GM12864 (cell line): ENCODE results near the gene COL18A1.
"Not testable (repeated sequence)": the region's sequence is repeated elsewhere in the genome, so short reads cannot be mapped to it uniquely, and the experiment has no call there.

Experiments
- DNase-seq: peaks from one replicate; pipeline ENCODE4 v3.0.0-alpha.2; 2011; ENCODE audit warnings: low read depth
- H3K4me3 ChIP-seq: 2 replicates; pipeline ENCODE4 v1.5.1; 2011; ENCODE audit warnings: mild to moderate bottlenecking, low read depth, low read length, control low read depth
- TF ChIP-seq, protein P1 (sequence below): IDR thresholded peaks from 2 replicates; pipeline ENCODE4 v1.5.1; 2011; ENCODE audit warnings: low read depth, mild to moderate bottlenecking, moderate library complexity, low read length, control low read depth, inconsistent platforms; ENCODE audit errors: missing control alignments

Gene COL18A1

DNA sequence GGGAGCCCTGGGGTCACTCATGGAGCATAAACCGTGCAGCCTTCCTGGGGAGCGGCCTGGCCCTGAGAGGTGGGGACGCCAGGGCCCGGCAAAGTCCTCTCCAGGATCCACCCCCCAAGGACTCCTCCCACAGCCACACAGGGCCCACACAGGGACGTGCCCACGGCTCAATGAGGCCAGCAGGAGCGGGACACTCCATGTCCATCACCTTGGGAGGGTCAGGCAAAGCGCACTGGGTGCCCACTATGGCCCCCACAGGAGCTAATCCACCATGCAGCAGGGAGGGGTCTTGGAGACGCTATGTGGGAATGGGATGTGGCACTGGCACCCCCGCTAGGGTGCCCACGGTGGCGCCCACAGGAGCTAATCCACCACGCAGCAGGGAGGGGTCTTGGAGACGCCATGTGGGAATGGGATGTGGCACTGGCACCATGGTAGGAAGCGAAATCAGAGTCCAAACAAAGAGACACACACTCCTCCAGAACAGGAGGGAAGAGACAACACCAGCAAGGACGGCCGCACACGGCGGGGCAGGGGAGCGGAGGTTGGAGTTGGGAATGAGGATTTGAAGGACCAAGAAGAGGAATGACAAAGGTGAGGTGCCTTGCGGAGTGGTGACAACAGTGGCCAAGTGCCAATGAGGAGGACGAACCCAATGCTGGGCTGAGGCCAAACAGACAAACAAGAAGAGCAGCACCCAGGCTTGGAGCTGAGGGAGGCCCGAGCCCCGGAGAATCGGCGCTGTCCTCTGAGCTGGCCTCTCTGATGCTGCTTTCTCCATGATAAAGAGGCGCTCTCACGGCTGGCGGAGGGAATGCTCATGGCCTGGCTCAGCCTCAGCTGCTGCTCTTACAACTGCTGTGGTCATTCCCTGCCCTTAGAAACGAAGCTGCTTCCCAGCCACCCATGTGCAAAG lies 155.4 kb downstream of the COL18A1 start:
- TF ChIP-seq, protein P1, sequence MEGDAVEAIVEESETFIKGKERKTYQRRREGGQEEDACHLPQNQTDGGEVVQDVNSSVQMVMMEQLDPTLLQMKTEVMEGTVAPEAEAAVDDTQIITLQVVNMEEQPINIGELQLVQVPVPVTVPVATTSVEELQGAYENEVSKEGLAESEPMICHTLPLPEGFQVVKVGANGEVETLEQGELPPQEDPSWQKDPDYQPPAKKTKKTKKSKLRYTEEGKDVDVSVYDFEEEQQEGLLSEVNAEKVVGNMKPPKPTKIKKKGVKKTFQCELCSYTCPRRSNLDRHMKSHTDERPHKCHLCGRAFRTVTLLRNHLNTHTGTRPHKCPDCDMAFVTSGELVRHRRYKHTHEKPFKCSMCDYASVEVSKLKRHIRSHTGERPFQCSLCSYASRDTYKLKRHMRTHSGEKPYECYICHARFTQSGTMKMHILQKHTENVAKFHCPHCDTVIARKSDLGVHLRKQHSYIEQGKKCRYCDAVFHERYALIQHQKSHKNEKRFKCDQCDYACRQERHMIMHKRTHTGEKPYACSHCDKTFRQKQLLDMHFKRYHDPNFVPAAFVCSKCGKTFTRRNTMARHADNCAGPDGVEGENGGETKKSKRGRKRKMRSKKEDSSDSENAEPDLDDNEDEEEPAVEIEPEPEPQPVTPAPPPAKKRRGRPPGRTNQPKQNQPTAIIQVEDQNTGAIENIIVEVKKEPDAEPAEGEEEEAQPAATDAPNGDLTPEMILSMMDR = no peak
- no peak for DNase-seq
- no peak overlapping the region for H3K4me3 ChIP-seq

DNA sequence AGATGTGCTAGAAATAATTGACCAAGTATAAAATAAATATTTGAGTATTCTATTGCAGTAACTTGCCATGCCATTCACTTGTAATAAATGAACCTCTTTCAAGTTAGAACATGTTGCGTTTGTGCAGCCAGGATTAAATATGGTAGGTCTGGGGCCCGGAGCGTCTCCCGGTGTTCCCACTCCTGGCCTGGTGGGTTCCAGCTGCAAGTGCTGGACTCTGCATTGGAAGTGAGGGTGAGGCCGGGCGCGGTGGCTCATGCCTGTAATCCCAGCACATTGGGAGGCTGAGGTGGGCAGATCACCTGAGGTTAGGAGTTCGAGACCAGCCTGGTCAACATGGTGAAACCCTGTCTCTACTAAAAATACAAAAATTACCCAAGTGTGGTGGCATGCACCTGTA lies 156.3 kb downstream of the COL18A1 start:
- DNase-seq, H3K4me3 ChIP-seq: not testable (repeated sequence)

DNA sequence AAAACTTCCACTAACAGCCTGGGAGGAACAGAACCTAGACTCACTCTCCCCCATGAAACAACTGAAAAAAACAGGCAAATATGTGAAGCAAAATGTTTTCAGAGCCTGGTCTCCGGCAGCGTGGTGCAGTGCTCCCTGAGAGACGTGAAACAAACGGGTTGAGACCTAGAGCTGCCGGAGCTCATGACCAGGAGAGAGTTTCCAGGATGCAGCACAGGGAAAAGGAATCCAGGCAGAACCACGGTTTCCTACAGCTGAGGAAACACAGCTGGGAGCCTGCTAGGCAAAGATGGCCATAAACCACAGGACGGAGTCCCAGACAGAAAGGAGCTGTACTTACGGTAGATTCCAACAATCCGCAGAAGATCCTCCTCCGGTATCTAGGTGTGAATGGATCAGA lies 157.4 kb downstream of the COL18A1 start:
- no peak overlapping the region for H3K4me3 ChIP-seq
- DNase-seq = no peak
- TF ChIP-seq, protein P1 = no peak

DNA sequence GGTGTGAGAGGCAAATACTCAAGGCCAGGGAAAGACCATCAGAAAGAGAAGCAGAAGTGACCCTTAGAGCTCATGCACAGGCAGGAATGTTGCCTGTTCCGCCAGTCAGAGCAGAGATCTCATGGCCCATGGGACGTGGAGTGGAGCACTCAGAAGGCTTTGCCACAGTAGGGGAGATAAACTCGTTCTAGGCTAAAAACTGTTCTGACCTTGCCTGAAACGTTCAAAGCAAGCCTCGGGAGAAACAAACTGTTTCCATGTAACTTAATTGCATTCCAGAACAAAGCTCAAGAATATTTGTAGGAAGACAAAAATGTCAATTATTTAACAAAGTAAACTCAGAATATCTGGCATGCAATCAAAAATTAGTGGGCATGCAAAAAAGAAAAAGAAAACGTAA lies 158.0 kb downstream of the COL18A1 start:
- no peak overlapping the region for H3K4me3 ChIP-seq
- TF ChIP-seq, protein P1 = no peak
- no peak for DNase-seq
